Calu3 (cell line): Measurements from ENCODE around the gene YIPF1. TPM values are rescaled to one million over a fixed set of nuclear protein-coding genes. Genes with fewer than 3 reads are reported as not detected.
A peak's percentile ranks its signal among the peaks of the same experiment; 100 is the strongest.

Experiments
- BruUV-seq: library from RNA; stranded (reverse); fragments of 400-500 nt; replicated peaks from 2 replicates; lab custom pipeline; 2021; lab: Mats Ljungman, UMichigan
- CTCF ChIA-PET: fragments of 300-600 bp; sonication (Branson Sonifier 250); formaldehyde crosslinking; loops from one replicate; lab custom pipeline; 2022; ENCODE audit warnings: antibody characterized with exemption; lab: Charles Lee
- DNase-seq: peaks from one replicate; pipeline ENCODE4 v3.0.0; 2022
- H3K27ac Mint-ChIP-seq: one replicate; pipeline ENCODE4 v1.8.0; 2022; ENCODE audit warnings: mixed read lengths; ENCODE audit not compliant: unreplicated experiment
- H3K27me3 Mint-ChIP-seq: one replicate; pipeline ENCODE4 v1.8.0; 2022; ENCODE audit warnings: mixed read lengths; ENCODE audit not compliant: unreplicated experiment
- H3K36me3 Mint-ChIP-seq: one replicate; pipeline ENCODE4 v1.8.0; 2022; ENCODE audit warnings: mild to moderate bottlenecking, moderate library complexity, mixed read lengths; ENCODE audit not compliant: insufficient read depth, unreplicated experiment
- H3K4me1 Mint-ChIP-seq: one replicate; pipeline ENCODE4 v1.8.0; 2022; ENCODE audit warnings: mild to moderate bottlenecking, low read depth, mixed read lengths; ENCODE audit not compliant: unreplicated experiment
- H3K4me3 Mint-ChIP-seq: one replicate; pipeline ENCODE4 v1.8.0; 2022; ENCODE audit warnings: mild to moderate bottlenecking, low read depth, moderate library complexity, mixed read lengths; ENCODE audit not compliant: unreplicated experiment
- H3K9me3 Mint-ChIP-seq: one replicate; pipeline ENCODE4 v1.8.0; 2022; ENCODE audit warnings: low read depth, mixed read lengths; ENCODE audit not compliant: unreplicated experiment
- intact Hi-C: fragments of 100-400 bp; cut with micrococcal nuclease; formaldehyde crosslinking; loops from one replicate; pipeline ENCODE4 v1.10.0; 2022; ENCODE audit not compliant: unreplicated experiment
- total RNA-seq: library from RNA; stranded (reverse); gene quantifications from 2 replicates; pipeline ENCODE4 v1.2.3, GENCODE V29; 2022
- TF ChIP-seq, protein P1 (sequence below): fragments of 200-600 bp; IDR thresholded peaks from one replicate; pipeline ENCODE4 v1.8.0; 2022; ENCODE audit warnings: antibody characterized with exemption; ENCODE audit not compliant: unreplicated experiment

Gene YIPF1
- total RNA-seq, 1 experiment from 2014 or later: 18.2 TPM

DNA sequence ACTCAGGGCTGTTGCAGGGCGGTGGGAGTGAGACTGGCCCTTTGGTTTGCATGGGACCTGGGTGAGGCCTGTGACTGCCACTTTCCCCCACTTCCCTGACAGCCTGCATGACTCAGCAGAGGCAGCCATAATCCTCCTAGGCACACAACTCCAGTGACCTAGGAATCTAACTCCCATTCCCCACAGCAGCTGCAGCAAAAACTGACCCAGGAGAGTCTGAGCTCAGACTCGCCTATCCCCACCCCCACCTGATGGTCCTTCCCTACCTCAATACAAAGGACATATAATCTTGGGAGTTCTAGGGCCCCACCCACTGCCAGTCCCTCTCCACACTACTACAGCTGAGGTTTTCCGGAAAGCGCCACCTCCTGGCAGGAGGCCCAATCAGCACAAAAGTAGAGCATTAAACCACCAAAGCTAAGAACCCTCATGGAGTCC, 78.2 kb downstream of the YIPF1 start:
- CTCF ChIA-PET: interaction anchor here (0.5 to 1.0 kb wide), 3 partner anchors 115 to 326 kb away, joined by 3 to 7 read pairs (median 4); no protein-coding TSS in a partner anchor
- Mint-ChIP-seq H3K4me1 (peaks cover 26% of the 10 kb centered on the region), H3K27me3 (no peaks in the 10 kb centered on the region), H3K9me3 (peaks cover 2% of the 10 kb centered on the region), H3K4me3 (no peak overlapping the region), H3K36me3 (peaks cover 39% of the 10 kb centered on the region), H3K27ac (peak overlapping the region; percentile 17)
- no TSS peak for BruUV-seq
- intact Hi-C loops: no loop called here
- peak; percentile 10 for DNase-seq
- TF ChIP-seq, protein P1, sequence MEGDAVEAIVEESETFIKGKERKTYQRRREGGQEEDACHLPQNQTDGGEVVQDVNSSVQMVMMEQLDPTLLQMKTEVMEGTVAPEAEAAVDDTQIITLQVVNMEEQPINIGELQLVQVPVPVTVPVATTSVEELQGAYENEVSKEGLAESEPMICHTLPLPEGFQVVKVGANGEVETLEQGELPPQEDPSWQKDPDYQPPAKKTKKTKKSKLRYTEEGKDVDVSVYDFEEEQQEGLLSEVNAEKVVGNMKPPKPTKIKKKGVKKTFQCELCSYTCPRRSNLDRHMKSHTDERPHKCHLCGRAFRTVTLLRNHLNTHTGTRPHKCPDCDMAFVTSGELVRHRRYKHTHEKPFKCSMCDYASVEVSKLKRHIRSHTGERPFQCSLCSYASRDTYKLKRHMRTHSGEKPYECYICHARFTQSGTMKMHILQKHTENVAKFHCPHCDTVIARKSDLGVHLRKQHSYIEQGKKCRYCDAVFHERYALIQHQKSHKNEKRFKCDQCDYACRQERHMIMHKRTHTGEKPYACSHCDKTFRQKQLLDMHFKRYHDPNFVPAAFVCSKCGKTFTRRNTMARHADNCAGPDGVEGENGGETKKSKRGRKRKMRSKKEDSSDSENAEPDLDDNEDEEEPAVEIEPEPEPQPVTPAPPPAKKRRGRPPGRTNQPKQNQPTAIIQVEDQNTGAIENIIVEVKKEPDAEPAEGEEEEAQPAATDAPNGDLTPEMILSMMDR: no peak

DNA sequence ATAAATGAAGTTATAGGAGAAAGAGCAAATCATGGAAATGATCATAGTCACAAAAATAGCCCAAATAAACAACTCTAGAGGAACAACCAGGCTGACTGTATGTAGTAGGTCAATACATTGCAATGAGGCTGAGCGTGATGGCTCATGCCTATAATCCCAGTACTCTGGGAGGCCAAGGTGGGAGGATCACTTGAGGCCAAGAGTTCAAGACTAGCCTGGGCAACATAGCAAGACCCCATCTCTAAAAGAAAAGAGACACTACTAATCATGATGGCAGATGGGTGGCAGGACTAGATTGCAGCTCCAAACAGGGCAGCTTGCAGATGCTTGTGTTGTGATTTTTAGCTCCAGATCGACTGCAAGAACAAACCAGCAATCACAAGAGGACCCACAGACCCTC, 79.1 kb downstream of the YIPF1 start:
- Mint-ChIP-seq H3K4me3 (no peak overlapping the region), H3K27ac (no peak overlapping the region), H3K36me3 (peaks cover 32% of the 10 kb centered on the region), H3K27me3 (no peaks in the 10 kb centered on the region), H3K4me1 (peaks cover 26% of the 10 kb centered on the region), H3K9me3 (peaks cover 2% of the 10 kb centered on the region)
- intact Hi-C loops: no loop called here
- no TSS peak for BruUV-seq
- DNase-seq: no peak
- TF ChIP-seq, protein P1: no peak
- CTCF ChIA-PET: interaction anchor here (0.7 kb wide), 1 partner anchor 194 kb away, joined by 3 read pairs; no protein-coding TSS in a partner anchor

- Mint-ChIP-seq H3K36me3 (peaks cover 28% of the 10 kb centered on the region), H3K27me3 (no peaks in the 10 kb centered on the region), H3K4me1 (peaks cover 26% of the 10 kb centered on the region), H3K27ac (no peak overlapping the region), H3K9me3 (peaks cover 2% of the 10 kb centered on the region), H3K4me3 (no peak overlapping the region)
- no peak for DNase-seq
- TF ChIP-seq, protein P1: no peak
- intact Hi-C loops: no loop called here
- CTCF ChIA-PET: interaction anchor here (0.7 kb wide), 2 partner anchors 194 to 208 kb away, joined by 3 read pairs; no protein-coding TSS in a partner anchor
- no TSS peak for BruUV-seq
Measured at GRCh38 chr1:53810007-53810406, 79.6 kb downstream of the YIPF1 start.

GRCh38 chr1:53807916-53808315, 81.7 kb downstream of the YIPF1 start:
- Mint-ChIP-seq H3K27me3 (no peaks in the 10 kb centered on the region), H3K27ac (no peak overlapping the region), H3K9me3 (peaks cover 2% of the 10 kb centered on the region), H3K4me3 (no peak overlapping the region), H3K4me1 (peaks cover 19% of the 10 kb centered on the region), H3K36me3 (peaks cover 36% of the 10 kb centered on the region)
- CTCF ChIA-PET: no interaction called here
- TF ChIP-seq, protein P1: no peak
- intact Hi-C loops: no loop called here
- DNase-seq: no peak
- no TSS peak for BruUV-seq
